Myocyte (in vitro differentiated cells): ENCODE data around the gene MUC20. TPM values are rescaled to one million over a fixed set of nuclear protein-coding genes. Genes with fewer than 3 reads are reported as not detected.
"Not testable (repeated sequence)": the region's sequence is repeated elsewhere in the genome, so short reads cannot be mapped to it uniquely, and the experiment has no call there.

Experiments
- DNase-seq: peaks from one replicate; pipeline ENCODE4 v3.0.0-alpha.2; 2012; ENCODE audit warnings: low read depth
- total RNA-seq: library from RNA; depleted of rRNA; stranded (reverse); fragments of >200 nt; gene quantifications from 2 replicates; pipeline ENCODE4 v1.2.3, GENCODE V29; 2014

The MUC20 gene
- total RNA-seq, 1 donor from 2014 or later: 0.96 TPM

GRCh38 chr3:195728789-195729188, 8.0 kb downstream of the MUC20 start:
- not testable (repeated sequence) for DNase-seq

- no peak for DNase-seq
Observed at GRCh38 chr3:195729476-195730251, 8.9 kb downstream of the MUC20 start.

- no peak for DNase-seq
Observed at GRCh38 chr3:195731356-195731905, 10.7 kb downstream of the MUC20 start.

GRCh38 chr3:195732940-195733339, 12.2 kb downstream of the MUC20 start:
- DNase-seq: peak; percentile 24

- no peak for DNase-seq
Observed at GRCh38 chr3:195735036-195735695, 14.4 kb downstream of the MUC20 start.

GRCh38 chr3:195736866-195737490, 16.2 kb downstream of the MUC20 start:
- no peak for DNase-seq

- DNase-seq: not testable (repeated sequence)
Observed at GRCh38 chr3:195737782-195738181, 17.0 kb downstream of the MUC20 start.

- DNase-seq: no peak
Observed at GRCh38 chr3:195738274-195739044, 17.7 kb downstream of the MUC20 start.

GRCh38 chr3:195739561-195740111, 18.9 kb downstream of the MUC20 start:
- DNase-seq: no peak

GRCh38 chr3:195744437-195744836, 23.7 kb downstream of the MUC20 start:
- no peak for DNase-seq

GRCh38 chr3:195746346-195746745, 25.6 kb downstream of the MUC20 start:
- DNase-seq: no peak

- no peak for DNase-seq
Observed at GRCh38 chr3:195746751-195747150, 26.0 kb downstream of the MUC20 start.

GRCh38 chr3:195748661-195749060, 27.9 kb downstream of the MUC20 start:
- no peak for DNase-seq

GRCh38 chr3:195749101-195749500, 28.3 kb downstream of the MUC20 start:
- not testable (repeated sequence) for DNase-seq

- DNase-seq: no peak
Observed at GRCh38 chr3:195750797-195751520, 30.2 kb downstream of the MUC20 start.

- no peak for DNase-seq
Observed at GRCh38 chr3:195751560-195751959, 30.8 kb downstream of the MUC20 start.

GRCh38 chr3:195752066-195752465, 31.3 kb downstream of the MUC20 start:
- DNase-seq: no peak

- no peak for DNase-seq
Observed at GRCh38 chr3:195752546-195753331, 32.0 kb downstream of the MUC20 start.

GRCh38 chr3:195753581-195753980, 32.8 kb downstream of the MUC20 start:
- no peak for DNase-seq
